Endothelial cell of umbilical vein (primary cell): ENCODE data around the gene CYP11A1. TPM values are rescaled to one million over a fixed set of nuclear protein-coding genes. Genes with fewer than 3 reads are reported as not detected.

Source experiments
- BruUV-seq: library from RNA; stranded (reverse); fragments of 400-500 nt; replicated peaks from 2 replicates; lab custom pipeline; 2021; lab: Mats Ljungman, UMichigan
- CTCF ChIA-PET: fragments of 300-600, 350-600 bp; sonication (Branson Sonifier 250); formaldehyde crosslinking; loops from one replicate; lab custom pipeline; 2021; ENCODE audit warnings: antibody characterized with exemption, inconsistent platforms; lab: Charles Lee
- POLR2A ChIA-PET: fragments of 300-600, 350-600 bp; sonication (Branson Sonifier 250); formaldehyde crosslinking; loops from one replicate; lab custom pipeline; 2021; ENCODE audit warnings: antibody characterized with exemption, inconsistent platforms; lab: Charles Lee
- DNase-seq: peaks from one replicate; pipeline ENCODE4 v3.0.0-alpha.2; 2011; ENCODE audit warnings: low read depth, low spot score
- FAIRE-seq: peaks from 2 replicates; lab custom pipeline; 2011; peaks lifted over from hg19 to GRCh38; lab: Jason Lieb, UNC
- H2AFZ ChIP-seq: 2 replicates; pipeline ENCODE4 v1.6.0; 2012; ENCODE audit warnings: low read depth, low read length, control low read depth, inconsistent platforms
- H3K27ac ChIP-seq: 2 replicates; pipeline ENCODE4 v1.5.1; 2011; ENCODE audit warnings: low read depth, mild to moderate bottlenecking, control low read depth, low read length, moderate library complexity; ENCODE audit not compliant: insufficient read depth
- H3K27me3 ChIP-seq, 2 experiments: 2 replicates each; pipeline versions ENCODE4 v1.6.0 to v1.6.1; 2011; ENCODE audit warnings: low read length in 2 of 2, mixed read lengths in 1 of 2; ENCODE audit not compliant: control insufficient read depth in 2 of 2, insufficient read depth in 2 of 2
- H3K36me3 ChIP-seq, 2 experiments: 2 replicates in 1 of 2; 3 replicates in 1 of 2; pipeline ENCODE4 v1.5.1; 2011; ENCODE audit warnings: low read length in 2 of 2, mild to moderate bottlenecking in 1 of 2, moderate library complexity in 1 of 2; ENCODE audit not compliant: control insufficient read depth in 2 of 2, insufficient read depth in 2 of 2; ENCODE audit errors: extremely low read depth in 1 of 2
- H3K4me1 ChIP-seq: 3 replicates; pipeline ENCODE4 v1.5.1; 2011; ENCODE audit warnings: mild to moderate bottlenecking, low read length; ENCODE audit not compliant: control insufficient read depth, insufficient read depth; ENCODE audit errors: extremely low read depth
- H3K4me2 ChIP-seq: 2 replicates; pipeline ENCODE4 v1.6.1; 2011; ENCODE audit warnings: low read length, control low read depth, mixed read lengths; ENCODE audit not compliant: insufficient read depth
- H3K4me3 ChIP-seq, 3 experiments: fragments of 200-600 bp in 1 of 3; sonication (generic), shearing (Covaris generic) in 1 of 3; replicated peaks in 1 of 3; 2 replicates each; pipeline ENCODE4 v1.5.1; 2011 to 2016; ENCODE audit warnings: control low read depth in 3 of 3, low read length in 3 of 3, mild to moderate bottlenecking in 2 of 3, inconsistent platforms in 1 of 3, low read depth in 1 of 3, moderate library complexity in 1 of 3; ENCODE audit not compliant: insufficient read depth in 1 of 3
- H3K79me2 ChIP-seq: 2 replicates; pipeline ENCODE4 v1.6.0; 2012; ENCODE audit warnings: low read length, inconsistent platforms; ENCODE audit not compliant: control insufficient read depth, insufficient read depth
- H3K9ac ChIP-seq: replicated peaks from 2 replicates; pipeline ENCODE3; 2011; ENCODE audit warnings: low read length, control low read depth; ENCODE audit not compliant: insufficient read depth; ENCODE audit errors: extremely low read depth
- H3K9me1 ChIP-seq: replicated peaks from 3 replicates; pipeline ENCODE4 v1.6.0; 2011; ENCODE audit warnings: mild to moderate bottlenecking, low read length; ENCODE audit not compliant: control insufficient read depth, insufficient read depth; ENCODE audit errors: extremely low read depth
- H3K9me3 ChIP-seq: replicated peaks from 2 replicates; pipeline ENCODE4 v1.5.1; 2012; ENCODE audit warnings: low read length, inconsistent platforms; ENCODE audit not compliant: control insufficient read depth, insufficient read depth
- H4K20me1 ChIP-seq: replicated peaks from 2 replicates; pipeline ENCODE3; 2011; ENCODE audit warnings: mild to moderate bottlenecking, low read length; ENCODE audit not compliant: control insufficient read depth, insufficient read depth; ENCODE audit errors: extremely low read depth
- CTCF ChIP-seq, 2 donors: IDR thresholded peaks; 1 replicate in 1 of 2; 2 replicates in 1 of 2; pipeline ENCODE4 v1.5.1; 2011; ENCODE audit warnings: low read length in 2 of 2, mild to moderate bottlenecking in 2 of 2, moderate library complexity in 2 of 2, control low read depth in 1 of 2, inconsistent platforms in 1 of 2, low read depth in 1 of 2; ENCODE audit not compliant: insufficient read depth in 1 of 2; ENCODE audit errors: extremely low read depth in 1 of 2
- EZH2 ChIP-seq: IDR thresholded peaks from 2 replicates; pipeline ENCODE4 v1.6.1; 2012; ENCODE audit warnings: borderline replicate concordance, low read depth, mild to moderate bottlenecking, moderate library complexity, low read length, inconsistent platforms; ENCODE audit not compliant: severe bottlenecking
- FOS ChIP-seq: IDR thresholded peaks from 2 replicates; pipeline ENCODE4 v1.6.1; 2011; ENCODE audit warnings: mild to moderate bottlenecking, low read length, moderate library complexity, borderline replicate concordance; ENCODE audit not compliant: insufficient read depth
- GATA2 ChIP-seq: IDR thresholded peaks from 2 replicates; pipeline ENCODE4 v1.7.0; 2011; ENCODE audit warnings: low read depth, mild to moderate bottlenecking, moderate library complexity, mixed read lengths, low read length; ENCODE audit not compliant: insufficient read length, insufficient read depth
- JUN ChIP-seq: IDR thresholded peaks from 2 replicates; pipeline ENCODE4 v1.6.1; 2011; ENCODE audit warnings: borderline replicate concordance, low read depth; ENCODE audit not compliant: insufficient read length, insufficient read depth
- MAX ChIP-seq: IDR thresholded peaks from 2 replicates; pipeline ENCODE4 v1.6.1; 2011; ENCODE audit not compliant: insufficient read depth, insufficient read length
- MYC ChIP-seq: IDR thresholded peaks from one replicate; pipeline ENCODE4 v1.6.1; 2011; ENCODE audit warnings: mild to moderate bottlenecking, low read depth, low read length
- POLR2A ChIP-seq: IDR thresholded peaks from 2 replicates; pipeline ENCODE4 v1.6.1; 2012; ENCODE audit warnings: low read depth, mild to moderate bottlenecking, control low read depth, low read length
- POLR2AphosphoS5 ChIP-seq: IDR thresholded peaks from 2 replicates; pipeline ENCODE4 v1.6.1; 2012; ENCODE audit warnings: low read depth, mild to moderate bottlenecking, control low read depth, low read length, moderate library complexity; ENCODE audit not compliant: insufficient read depth
- dilution Hi-C: fragments of 300-500 bp; cut with MboI; formaldehyde crosslinking; loops from one replicate; pipeline ENCODE4 v1.15.0; 2019; ENCODE audit warnings: low sequenced_read_pairs; ENCODE audit not compliant: extremely low pct_ligation_motif_present
- intact Hi-C: fragments of 100-400 bp; cut with micrococcal nuclease; formaldehyde crosslinking; loops from one replicate; pipeline ENCODE4 v1.10.0; 2022
- polyA plus RNA-seq, 4 experiments: library from polyadenylated mRNA; depleted of rRNA in 3 of 4; stranded (reverse) in 3 of 4; unstranded in 1 of 4; fragments of >200 nt; gene quantifications; 2 replicates each; pipeline versions ENCODE4 v1.2.1 to v1.2.3, GENCODE V29; 2011 to 2012; ENCODE audit warnings: missing spikeins in 1 of 4
- total RNA-seq: library from RNA; stranded (reverse); gene quantifications from 2 replicates; pipeline ENCODE4 v1.2.3, GENCODE V29; 2021

CYP11A1 gene
- total and polyA plus RNA-seq, 2 donors (not counting 3 experiments of a cell fraction or from before 2014, with no cell fraction given): 0.08 TPM; not detected in 1

- H3K79me2 ChIP-seq: no peaks in the 10 kb centered on the region
- POLR2A ChIA-PET: no interaction called here
These were observed 18.1 kb downstream of the CYP11A1 start for GRCh38 chr15:74349241-74349778.

More at GRCh38 chr15:74349241-74349778, 18.1 kb downstream of the CYP11A1 start:
- no peak overlapping the region for H2AFZ ChIP-seq
- peaks cover 2 to 4% of the 10 kb centered on the region in 2 experiments for H3K27me3 ChIP-seq
- no peak overlapping the region for H3K9ac ChIP-seq
- intact Hi-C loops (no loop called here), dilution Hi-C loops (no loop called here)
- no peaks in the 10 kb centered on the region for H4K20me1 ChIP-seq
- CTCF ChIA-PET: no interaction called here
- H3K36me3 ChIP-seq: no peaks in the 10 kb centered on the region
- TF ChIP-seq JUN (no peak), MAX (no peak), MYC (no peak), POLR2A (no peak), CTCF (IDR thresholded peaks at IDR 0.05; ENCODE audit: extremely low read depth in 1 of 2, insufficient read depth in 1 of 2, low read depth in 1 of 2, low read length in 2 of 2) (no peak), POLR2AphosphoS5 (no peak), FOS (no peak), EZH2 (no peak), GATA2 (no peak)
- H3K4me2 ChIP-seq: no peak overlapping the region
- H3K9me1 ChIP-seq: no peaks in the 10 kb centered on the region
- no peak for DNase-seq
- H3K9me3 ChIP-seq: no peaks in the 10 kb centered on the region
- H3K27ac ChIP-seq: no peak overlapping the region
- no peak overlapping the region for H3K4me3 ChIP-seq
- peaks cover 11% of the 10 kb centered on the region for H3K4me1 ChIP-seq
- FAIRE-seq: no peak
- no TSS peak for BruUV-seq
